Stimulated activated CD4-positive, alpha-beta T cell treated with anti-CD3 and anti-CD28 coated beads, Interleukin-4, amount 100 ng/mL, for 4 hours (primary cell): ENCODE data around the gene SLC26A1.

Source experiments
- DNase-seq, 2 experiments: peaks; one replicate each; pipeline ENCODE4 v3.0.0-alpha.2; 2020

The SLC26A1 gene

DNA sequence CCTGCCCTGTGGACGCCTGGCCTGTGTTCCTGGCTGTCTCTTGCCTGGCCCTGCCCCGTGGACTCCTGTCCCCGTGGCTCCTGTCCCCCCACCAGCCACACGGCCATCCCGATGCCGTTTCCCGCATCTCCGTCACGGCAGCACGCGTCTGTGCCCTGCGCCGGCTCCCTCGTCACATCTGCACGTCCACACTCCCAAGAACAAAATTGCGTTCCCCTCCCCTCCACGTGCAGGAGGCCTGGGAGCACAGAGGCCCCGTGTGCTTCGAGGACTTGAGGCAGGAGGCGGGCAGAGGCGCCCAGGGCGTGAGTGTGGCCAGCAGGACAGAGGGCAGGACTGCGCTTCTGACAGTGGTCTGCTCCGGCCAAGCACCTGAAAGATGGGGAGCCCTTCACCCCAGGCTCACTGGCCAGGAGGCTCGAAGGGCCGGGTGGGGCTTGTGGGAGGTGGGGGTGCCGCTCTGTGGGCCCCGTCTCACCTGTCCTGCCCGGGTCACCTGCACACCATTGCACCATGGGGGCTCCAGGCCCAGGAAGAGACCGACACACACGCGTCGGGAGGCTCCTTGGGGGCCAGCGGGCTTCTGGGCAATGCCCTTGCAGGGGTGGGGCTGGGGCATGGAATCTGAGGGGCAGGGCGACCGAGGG is 35.5 kb upstream of the SLC26A1 start:
- no peak for DNase-seq

DNA sequence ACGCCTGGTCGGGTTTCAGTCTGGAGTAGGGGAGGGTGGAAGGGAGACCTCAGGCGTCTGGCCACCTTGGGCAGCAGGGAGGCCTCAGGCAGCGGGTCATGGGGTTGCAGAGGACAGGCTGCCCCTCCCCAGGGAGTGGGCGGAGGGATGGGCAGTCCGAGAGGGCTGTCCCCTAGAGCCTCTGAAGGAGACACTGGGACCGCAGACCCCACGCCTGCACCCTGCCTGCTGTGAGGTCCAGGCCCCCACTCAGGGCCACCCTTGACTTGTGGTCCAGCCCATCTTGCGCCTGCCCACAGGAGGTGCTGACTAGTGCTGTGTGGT is 34.7 kb upstream of the SLC26A1 start:
- DNase-seq = no peak

DNA sequence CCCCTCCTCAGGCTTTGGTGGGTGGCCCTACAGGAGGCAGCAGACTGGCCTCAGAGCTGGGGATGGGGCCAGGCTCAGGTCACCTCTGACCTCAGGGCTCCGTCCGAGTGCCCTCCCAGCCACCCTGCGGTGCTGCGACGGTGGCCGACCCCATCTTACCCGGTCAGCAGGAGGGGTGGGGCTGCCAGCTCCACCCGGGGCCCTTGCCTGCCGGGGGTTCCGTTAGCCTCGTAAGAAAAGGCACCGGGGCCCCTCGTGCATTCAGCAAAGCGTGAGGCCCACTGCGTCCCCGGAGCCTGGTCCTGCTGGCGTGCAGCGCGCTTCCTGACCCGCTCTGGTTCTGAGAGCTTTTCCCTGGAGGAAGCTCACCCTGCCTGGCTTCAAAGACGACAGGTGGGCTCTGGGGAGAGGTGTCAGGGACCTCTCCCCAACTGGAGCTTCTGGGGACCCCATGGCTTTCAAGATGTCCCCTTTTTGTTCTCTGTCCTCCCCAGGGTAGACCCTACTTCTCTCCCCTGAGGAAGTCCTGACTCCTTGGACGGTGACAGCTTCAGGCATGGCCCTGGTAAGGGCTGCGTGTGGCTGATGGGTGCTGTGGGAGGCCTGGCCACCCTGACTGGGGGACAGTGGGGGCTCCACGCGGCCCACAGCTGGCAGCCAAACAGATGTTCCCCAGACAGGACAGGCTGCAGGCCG is 34.2 kb upstream of the SLC26A1 start:
- no peak for DNase-seq

DNA sequence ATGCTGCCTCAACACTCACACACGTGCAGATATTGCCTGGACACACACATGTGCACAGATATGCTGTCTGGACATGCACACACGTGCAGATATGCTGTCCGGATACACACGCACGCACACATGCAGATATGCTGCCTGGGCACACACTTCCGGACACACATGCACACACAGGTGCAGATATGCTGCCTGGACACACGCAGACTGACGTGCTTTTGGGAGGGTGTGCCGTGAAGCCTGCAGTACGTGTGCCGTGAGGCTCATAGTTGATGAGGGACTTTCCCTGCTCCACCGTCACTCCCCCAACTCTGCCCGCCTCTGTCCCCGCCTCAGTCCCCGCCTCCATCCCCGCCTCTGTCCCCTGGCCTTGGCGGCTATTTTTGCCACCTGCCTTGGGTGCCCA is 32.9 kb upstream of the SLC26A1 start:
- DNase-seq = peak; percentile 20 to 39

DNA sequence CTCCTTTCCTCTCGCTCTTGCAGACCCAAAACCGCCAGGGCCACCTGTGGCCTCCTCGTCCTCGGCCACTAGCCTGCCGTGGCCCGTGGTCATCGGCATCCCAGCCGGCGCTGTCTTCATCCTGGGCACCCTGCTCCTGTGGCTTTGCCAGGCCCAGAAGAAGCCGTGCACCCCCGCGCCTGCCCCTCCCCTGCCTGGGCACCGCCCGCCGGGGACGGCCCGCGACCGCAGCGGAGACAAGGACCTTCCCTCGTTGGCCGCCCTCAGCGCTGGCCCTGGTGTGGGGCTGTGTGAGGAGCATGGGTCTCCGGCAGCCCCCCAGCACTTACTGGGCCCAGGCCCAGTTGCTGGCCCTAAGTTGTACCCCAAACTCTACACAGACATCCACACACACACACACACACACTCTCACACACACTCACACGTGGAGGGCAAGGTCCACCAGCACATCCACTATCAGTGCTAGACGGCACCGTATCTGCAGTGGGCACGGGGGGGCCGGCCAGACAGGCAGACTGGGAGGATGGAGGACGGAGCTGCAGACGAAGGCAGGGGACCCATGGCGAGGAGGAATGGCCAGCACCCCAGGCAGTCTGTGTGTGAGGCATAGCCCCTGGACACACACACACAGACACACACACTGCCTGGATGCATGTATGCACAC is 31.8 kb upstream of the SLC26A1 start:
- no peak for DNase-seq

DNA sequence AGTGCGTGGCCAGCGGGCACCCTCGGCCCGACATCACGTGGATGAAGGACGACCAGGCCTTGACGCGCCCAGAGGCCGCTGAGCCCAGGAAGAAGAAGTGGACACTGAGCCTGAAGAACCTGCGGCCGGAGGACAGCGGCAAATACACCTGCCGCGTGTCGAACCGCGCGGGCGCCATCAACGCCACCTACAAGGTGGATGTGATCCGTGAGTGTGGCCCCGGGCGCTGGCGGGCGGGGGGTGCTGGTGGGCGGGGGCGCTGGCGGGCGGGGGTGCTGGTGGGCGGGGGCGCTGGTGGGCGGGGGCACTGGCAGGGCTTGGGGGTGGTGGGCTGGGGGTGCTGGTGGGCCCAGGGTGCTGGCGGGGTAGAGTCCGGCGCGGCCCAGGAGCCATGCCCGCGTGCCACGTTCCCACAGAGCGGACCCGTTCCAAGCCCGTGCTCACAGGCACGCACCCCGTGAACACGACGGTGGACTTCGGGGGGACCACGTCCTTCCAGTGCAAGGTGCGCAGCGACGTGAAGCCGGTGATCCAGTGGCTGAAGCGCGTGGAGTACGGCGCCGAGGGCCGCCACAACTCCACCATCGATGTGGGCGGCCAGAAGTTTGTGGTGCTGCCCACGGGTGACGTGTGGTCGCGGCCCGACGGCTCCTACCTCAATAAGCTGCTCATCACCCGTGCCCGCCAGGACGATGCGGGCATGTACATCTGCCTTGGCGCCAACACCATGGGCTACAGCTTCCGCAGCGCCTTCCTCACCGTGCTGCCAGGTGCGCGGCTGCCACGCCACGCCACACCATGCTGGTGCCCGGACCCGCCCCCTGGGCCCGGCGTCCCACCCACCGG is 30.9 kb upstream of the SLC26A1 start:
- DNase-seq = no peak

DNA sequence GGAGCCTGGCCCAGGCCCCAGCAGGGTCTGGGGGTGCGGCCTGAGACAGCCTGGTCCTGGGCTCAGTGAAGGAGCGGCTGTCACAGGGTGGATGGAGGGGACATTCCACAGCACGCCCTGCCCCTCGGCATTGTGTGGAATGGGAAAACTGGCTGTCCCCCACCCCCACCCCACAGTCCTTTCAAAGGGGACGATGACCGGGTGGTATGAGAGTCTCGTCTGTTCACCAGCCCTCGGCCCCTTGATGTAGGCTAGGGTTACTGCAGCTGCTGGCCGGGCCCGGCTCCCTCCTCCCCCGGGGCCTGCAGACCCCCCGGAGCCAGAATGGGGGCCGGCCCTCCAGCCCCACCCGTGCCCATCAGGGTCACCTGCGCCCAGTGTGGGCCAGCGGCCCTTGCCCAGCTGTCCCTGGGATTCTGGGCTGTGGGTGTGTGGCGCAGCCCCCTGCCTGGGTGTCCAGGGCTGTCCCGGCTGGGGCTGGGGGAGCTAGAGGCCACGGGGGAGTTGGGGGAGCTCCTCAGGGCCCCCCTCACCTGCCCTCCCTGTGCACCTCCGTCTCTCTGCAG is 30.0 kb upstream of the SLC26A1 start:
- DNase-seq = no peak

DNA sequence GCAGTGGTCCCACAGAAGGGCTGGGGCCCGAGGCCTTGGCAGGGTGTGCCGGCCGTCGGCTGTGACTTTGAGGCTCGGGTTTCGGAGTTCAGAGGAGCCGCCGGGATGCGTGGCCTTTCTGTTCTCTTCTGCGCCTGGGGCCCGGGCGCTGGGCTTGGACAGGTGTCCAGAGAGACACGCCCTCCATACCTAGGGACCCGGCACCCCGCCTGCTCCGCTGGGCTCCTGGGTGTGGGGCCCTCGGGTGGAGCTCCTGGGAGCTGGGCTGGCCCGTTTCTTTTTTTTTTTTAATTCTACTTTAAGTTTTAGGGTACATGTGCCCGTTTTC is 29.5 kb upstream of the SLC26A1 start:
- no peak for DNase-seq

DNA sequence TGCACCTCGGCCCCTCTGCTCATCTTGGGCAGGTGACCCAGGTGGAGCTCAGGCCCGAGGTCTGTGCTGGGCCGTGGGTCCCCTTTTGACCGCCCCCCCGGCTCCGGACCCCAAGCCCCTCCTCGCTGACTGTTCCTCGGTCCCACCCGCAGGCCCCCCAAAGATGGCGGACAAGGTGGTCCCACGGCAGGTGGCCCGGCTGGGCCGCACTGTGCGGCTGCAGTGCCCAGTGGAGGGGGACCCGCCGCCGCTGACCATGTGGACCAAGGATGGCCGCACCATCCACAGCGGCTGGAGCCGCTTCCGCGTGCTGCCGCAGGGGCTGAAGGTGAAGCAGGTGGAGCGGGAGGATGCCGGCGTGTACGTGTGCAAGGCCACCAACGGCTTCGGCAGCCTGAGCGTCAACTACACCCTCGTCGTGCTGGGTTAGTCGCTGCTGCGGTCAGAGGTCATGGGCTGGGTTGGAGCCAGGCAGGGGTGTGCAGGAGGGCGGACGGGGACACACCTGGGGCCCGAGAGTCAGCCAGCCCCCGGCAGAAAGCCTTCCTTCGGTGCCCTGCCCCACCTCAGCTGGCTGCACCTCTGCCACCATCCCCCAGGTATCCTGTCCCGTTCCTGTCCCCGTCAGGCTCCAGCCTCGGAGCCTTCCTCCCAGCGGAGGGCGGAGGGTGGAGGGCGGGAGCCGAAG is 29.0 kb upstream of the SLC26A1 start:
- no peak for DNase-seq

DNA sequence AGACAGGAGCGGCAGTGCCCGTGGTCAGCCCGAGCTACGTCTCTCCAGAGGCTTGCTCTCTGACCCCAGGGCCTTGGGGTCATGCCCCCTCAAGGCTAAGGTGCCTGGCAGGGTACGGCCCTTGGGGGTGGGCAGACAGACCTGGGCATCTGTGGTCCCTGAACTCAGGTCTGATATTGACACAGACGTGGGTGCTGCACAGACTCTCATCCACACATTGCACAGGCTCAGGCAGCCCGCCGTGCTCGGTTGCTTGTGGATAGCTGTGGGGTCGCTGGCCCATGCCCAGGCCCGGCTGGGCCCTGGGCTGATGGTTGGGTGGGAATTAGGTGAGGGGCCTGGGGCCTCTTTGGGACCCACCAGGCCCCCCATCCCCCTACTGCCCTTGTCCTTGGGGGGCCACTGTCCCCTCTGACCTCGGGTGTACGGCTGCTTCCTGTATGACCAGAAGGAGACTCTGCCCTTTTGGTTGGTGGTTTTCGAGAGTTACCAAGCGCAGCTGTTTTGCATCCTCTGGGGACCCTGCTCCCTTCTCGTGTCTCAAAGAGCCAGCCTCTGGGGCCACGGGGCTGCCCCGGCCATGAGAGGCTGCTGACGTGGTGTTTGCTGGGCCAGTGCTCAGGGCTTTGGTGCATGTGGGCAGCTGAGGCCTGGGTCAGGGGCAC is 28.3 kb upstream of the SLC26A1 start:
- no peak for DNase-seq

DNA sequence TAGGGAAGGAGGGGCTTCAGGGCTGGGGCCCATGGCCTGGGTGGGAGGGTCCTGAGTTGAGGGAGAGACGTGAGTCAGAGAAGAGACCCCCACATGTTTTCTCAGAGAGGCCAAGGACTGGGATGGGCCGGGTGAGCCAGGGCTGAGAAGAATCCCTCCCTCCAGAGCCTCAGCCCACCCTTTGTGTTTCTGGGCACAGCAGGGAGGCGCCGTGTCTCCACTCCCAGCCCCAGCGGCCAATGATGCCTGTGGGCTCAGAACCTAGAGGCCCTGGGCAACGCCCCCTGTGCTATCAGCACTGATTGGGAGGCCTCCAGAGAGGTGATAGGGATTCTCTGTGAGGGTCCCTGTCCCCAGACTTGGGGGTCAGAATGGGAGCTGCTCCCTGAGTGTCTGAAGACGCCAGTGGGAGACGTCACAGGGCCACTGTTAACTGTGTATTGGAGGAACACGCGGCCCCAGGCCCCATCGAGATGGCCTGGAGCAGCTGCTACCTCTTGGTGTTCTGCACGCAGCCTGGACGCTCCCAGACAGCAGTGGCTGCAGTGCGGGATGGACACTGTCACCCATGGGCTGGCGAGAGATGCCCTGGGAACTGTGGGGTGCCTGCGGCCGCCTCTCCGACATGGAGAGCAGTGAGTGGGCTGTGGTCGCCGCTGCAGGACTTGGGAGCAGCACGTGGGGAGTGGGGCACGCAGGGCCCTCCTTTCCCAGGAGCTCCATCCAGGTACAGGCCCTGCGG is 26.7 kb upstream of the SLC26A1 start:
- DNase-seq = no peak

DNA sequence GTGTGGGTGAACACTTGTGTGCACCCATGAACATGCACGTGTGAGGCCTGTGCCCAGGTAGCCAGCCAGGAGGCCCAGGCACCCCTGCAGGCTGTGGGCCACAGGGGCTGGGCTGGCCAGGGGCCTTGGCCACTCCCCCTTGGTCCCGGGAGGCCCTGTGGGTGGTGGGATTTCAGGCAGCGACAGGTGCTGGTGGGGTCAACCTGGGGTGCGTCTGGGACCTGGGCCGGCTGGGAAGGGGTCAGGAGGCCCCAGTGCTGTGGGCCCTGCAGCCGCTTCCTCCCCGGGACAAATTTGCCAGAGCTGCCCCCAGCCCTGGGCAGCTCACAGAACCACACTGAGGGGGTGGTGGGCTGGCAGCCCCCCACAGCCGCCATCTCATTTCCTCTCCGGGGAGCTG is 26.1 kb upstream of the SLC26A1 start:
- DNase-seq = no peak

DNA sequence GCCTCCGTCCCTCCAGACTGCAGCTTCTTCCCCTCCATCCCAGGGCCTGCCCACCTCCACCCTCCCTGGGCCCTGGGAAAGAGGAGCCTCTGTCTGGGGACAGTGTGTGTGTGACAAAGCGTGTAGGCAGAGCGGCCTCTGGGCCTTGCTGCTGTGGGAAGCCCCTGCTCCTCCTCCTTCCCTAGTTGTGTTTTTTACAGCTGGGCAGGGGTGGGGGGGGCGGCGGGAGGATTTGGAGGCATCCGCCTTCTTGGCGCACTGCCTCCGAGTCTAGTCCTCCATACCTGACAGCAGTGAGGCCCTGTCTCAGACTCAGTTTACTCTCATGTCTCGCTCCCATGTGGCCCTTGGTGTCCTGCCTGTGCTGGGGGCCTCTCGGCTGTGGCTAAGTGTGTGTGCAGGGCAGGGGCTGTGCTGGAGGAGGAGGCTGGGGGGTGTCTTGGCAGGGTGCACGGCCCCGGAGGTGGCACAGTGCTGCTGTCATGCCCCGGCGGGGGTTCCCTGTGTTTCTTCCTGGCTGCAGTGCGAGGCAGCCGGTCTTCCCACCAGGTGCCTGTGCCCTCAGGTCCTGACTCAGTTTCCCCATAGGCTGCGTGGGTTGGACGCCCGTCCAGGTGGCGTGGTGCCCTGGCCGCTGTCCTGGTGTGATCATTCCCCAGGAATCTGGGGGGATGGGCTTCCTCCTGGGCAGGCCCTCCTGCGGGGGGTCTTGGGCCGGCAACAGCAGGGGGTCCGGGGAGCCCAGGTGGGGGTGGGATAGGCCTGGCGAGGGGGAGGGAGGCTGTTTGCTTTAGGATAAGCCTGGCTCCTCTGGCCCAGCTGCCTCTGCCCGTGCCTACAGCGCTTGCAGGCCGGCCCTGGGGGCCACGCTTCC is 25.2 kb upstream of the SLC26A1 start:
- no peak for DNase-seq

DNA sequence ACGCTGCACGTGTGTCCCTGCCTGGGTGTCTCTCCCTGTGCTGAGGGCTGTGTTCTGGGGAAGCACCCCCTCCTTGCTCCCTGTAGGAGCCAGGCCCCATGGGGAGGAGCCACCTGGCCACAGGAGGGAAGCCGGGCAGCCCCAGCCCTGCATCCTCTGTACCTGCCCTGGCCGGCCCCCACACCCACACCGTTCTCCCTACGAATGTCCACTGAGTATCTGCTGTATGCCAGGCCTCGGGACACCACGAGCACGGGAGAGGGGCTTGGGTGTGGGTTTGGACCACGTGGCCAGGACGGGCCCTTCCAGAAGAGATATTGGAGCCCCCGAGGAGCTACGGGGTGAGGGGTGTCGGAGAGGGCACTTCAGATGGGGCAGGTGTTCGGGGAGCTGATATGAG is 24.5 kb upstream of the SLC26A1 start:
- DNase-seq = no peak

DNA sequence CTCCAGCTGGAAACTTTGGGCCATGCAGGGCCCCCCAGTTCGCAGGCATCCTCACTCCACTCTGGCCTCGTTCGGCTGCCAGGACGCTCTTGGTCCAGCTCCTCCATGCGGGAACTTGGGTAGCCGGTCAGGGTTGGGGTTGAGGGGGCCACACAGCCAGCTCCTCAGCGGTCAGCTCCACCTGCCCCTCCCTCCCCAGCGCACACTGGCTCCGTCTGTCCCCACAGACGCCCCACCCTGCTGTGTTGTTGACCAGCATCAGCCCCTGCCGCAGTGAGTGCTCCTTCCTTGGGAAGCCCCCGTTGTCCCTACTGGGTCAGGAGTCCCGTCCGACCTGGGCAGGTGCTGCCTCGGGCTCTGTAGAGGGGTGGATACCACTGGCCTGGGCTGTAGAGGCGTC is 24.0 kb upstream of the SLC26A1 start:
- no peak for DNase-seq

DNA sequence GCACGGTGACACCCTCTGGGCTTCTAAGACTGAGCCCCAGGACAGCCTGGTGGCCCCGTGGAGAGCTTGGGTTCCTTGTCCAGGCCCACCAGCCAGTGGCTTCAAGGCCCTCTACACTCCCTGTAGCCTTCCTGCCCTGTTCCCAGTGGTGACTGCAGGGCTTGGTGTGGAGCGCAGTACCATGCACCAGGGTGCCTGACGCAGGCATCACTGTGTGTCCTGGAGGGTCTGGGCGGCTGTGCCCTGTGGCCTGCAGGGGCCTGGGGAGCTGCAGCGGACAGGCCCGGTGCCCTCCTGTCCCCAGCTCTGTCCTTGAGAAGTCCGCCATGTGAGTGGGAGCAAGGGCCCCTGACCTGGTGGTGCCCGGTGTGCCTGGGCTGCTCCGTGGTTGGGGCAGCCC is 22.5 kb upstream of the SLC26A1 start:
- no peak for DNase-seq

DNA sequence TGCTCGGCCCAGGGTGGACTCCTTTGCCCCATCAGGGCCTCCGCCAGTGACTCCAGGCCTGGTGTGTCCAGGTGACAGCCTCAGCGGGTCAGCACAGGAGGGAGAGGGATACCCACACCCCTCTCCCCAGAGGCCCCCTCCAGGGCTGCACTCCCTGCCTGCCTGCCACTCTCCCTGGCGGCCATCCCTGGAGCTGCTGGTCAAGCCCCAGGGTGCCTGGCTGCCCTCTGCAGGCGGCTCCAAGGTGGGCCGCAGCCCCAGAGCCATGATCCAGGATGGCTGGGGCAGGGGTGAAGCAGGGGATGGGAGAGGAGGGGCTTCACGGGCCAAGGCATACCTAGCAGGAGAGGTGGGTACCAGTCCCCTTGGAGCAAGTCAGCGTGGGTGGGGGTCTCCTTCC is 22.0 kb upstream of the SLC26A1 start:
- no peak for DNase-seq

DNA sequence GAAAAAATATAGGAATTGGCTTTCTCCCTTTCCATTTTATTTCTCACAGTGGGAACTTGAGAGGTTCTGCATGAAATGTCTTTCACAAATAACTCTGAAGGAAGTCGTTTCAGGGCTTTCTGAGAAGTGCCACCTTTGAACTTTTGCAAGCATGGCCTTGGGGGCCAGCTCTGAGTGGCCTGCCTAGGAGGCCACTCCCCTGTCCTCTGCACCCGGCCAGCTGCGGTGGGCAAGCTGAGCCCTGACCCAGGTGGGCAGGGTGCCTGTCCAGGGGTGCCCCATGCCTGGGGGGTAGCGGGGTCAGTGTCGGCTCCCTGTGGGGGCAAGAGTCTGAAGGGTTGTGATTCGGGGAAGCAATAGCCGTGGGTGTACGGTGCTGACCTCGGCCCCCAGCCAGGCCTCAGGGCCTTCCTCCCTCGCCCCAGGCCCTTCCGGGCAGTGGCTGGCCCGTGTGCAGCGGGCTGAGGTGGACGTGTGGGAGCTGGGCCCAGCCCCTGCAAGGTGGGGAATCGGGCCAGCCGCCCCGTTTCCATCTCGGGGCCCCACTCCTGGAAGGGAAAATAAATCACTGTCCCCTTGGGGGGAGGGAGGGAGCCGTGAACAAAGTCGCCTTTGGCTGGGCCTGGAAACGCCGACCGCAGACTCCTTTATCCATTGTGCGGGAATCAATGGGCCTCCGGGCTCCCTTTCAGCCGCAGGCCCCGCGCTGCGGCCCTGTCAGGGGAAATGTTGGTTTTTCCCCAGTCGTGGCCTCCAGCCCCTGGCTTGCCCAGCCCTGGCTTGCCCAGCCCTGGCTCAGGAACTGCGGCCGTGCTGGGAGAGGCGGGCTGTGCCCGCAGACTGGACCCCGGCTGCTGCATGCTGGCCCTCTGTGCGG is 21.3 kb upstream of the SLC26A1 start:
- no peak for DNase-seq
